H1 (cell line): ENCODE results near the gene PRSS3. TPM values are rescaled to one million over a fixed set of nuclear protein-coding genes. Genes with fewer than 3 reads are reported as not detected.

ENCODE experiments used
- CTCF ChIA-PET: fragments of 300-600 bp; sonication (Branson Sonifier 250); formaldehyde crosslinking; loops from one replicate; lab custom pipeline; 2021; ENCODE audit not compliant: partially characterized antibody; lab: Charles Lee
- POLR2A ChIA-PET: fragments of 300-600 bp; sonication (Branson Sonifier 250); formaldehyde crosslinking; loops from one replicate; lab custom pipeline; 2021; ENCODE audit warnings: inconsistent platforms; ENCODE audit not compliant: partially characterized antibody; lab: Charles Lee
- DNase-seq, 2 experiments: peaks; one replicate each; pipeline versions ENCODE4 v3.0.0 to v3.0.0-alpha.2; 2010 to 2022; ENCODE audit warnings: low spot score in 2 of 2, low read depth in 1 of 2, mixed read lengths in 1 of 2
- FAIRE-seq: peaks from 2 replicates; lab custom pipeline; 2011; peaks lifted over from hg19 to GRCh38; lab: Jason Lieb, UNC
- H2AFZ ChIP-seq: 2 replicates; pipeline ENCODE4 v1.8.1; 2012; ENCODE audit warnings: low read length, inconsistent platforms
- H2AK5ac ChIP-seq: 2 replicates; pipeline ENCODE4 v1.6.1; 2013; ENCODE audit warnings: low read depth, low read length
- H2BK120ac ChIP-seq: replicated peaks from 2 replicates; pipeline ENCODE3; 2013; ENCODE audit warnings: low read depth, low read length, inconsistent platforms
- H2BK12ac ChIP-seq: 2 replicates; pipeline ENCODE4 v1.6.1; 2013; ENCODE audit warnings: low read depth, low read length
- H2BK15ac ChIP-seq: 2 replicates; pipeline ENCODE4 v1.6.1; 2013; ENCODE audit warnings: low read length
- H2BK20ac ChIP-seq: 2 replicates; pipeline ENCODE4 v1.6.1; 2013; ENCODE audit warnings: low read length
- H2BK5ac ChIP-seq: 2 replicates; pipeline ENCODE4 v1.6.1; 2013; ENCODE audit warnings: low read depth, low read length
- H3K14ac ChIP-seq: 2 replicates; pipeline ENCODE4 v1.6.1; 2013; ENCODE audit warnings: inconsistent platforms; ENCODE audit not compliant: insufficient read length
- H3K18ac ChIP-seq: 2 replicates; pipeline ENCODE4 v1.6.1; 2013; ENCODE audit warnings: low read length; ENCODE audit errors: extremely low read depth
- H3K23ac ChIP-seq: 2 replicates; pipeline ENCODE4 v1.6.1; 2013; ENCODE audit warnings: inconsistent platforms; ENCODE audit not compliant: insufficient read length
- H3K23me2 ChIP-seq: 2 replicates; pipeline ENCODE4 v1.6.1; 2013; ENCODE audit warnings: low read depth, low read length
- H3K27ac ChIP-seq: 2 replicates; pipeline ENCODE4 v1.6.1; 2011; ENCODE audit warnings: low read depth, low read length, inconsistent platforms
- H3K27me3 ChIP-seq, 4 experiments: replicated peaks in 1 of 4; 1 replicate in 1 of 4; 2 replicates in 3 of 4; pipeline versions ENCODE4 v1.6.1 to v1.8.1; 2011 to 2013; ENCODE audit warnings: low read length in 3 of 4, mild to moderate bottlenecking in 3 of 4, inconsistent platforms in 2 of 4, mixed read lengths in 2 of 4, moderate library complexity in 1 of 4; ENCODE audit not compliant: control insufficient read depth in 3 of 4, insufficient read depth in 3 of 4; ENCODE audit errors: extremely low read depth in 1 of 4
- H3K36me3 ChIP-seq, 4 experiments: 2 replicates each; pipeline versions ENCODE4 v1.6.1 to v1.8.1; 2011 to 2013; ENCODE audit warnings: mild to moderate bottlenecking in 4 of 4, low read length in 3 of 4, moderate library complexity in 2 of 4, control low read depth in 1 of 4, inconsistent platforms in 1 of 4; ENCODE audit not compliant: insufficient read depth in 4 of 4, control insufficient read depth in 2 of 4
- H3K4ac ChIP-seq: replicated peaks from 2 replicates; pipeline ENCODE3; 2013; ENCODE audit warnings: low read length, low read depth, mixed read lengths, inconsistent platforms; ENCODE audit not compliant: insufficient read length
- H3K4me1 ChIP-seq, 4 experiments: replicated peaks in 1 of 4; 1 replicate in 1 of 4; 2 replicates in 3 of 4; pipeline versions ENCODE4 v1.6.1 to v1.8.1; 2011 to 2013; ENCODE audit warnings: low read length in 3 of 4, inconsistent platforms in 2 of 4, mixed read lengths in 1 of 4; ENCODE audit not compliant: insufficient read depth in 4 of 4, control insufficient read depth in 3 of 4
- H3K4me2 ChIP-seq, 2 experiments: 2 replicates each; pipeline versions ENCODE4 v1.6.1 to v1.8.1; 2011 to 2013; ENCODE audit warnings: low read depth in 2 of 2, low read length in 2 of 2, control low read depth in 1 of 2, inconsistent platforms in 1 of 2, mild to moderate bottlenecking in 1 of 2; ENCODE audit not compliant: insufficient read depth in 1 of 2
- H3K4me3 ChIP-seq, 4 experiments: fragments of 200-600, 300-600 bp in 1 of 4; sonication (generic), shearing (Covaris generic), sonication (Bioruptor Twin) in 1 of 4; 2 replicates each; pipeline versions ENCODE4 v1.5.1 to v1.8.1; 2011 to 2016; ENCODE audit warnings: low read length in 4 of 4, low read depth in 3 of 4, control low read depth in 2 of 4, inconsistent platforms in 2 of 4, mild to moderate bottlenecking in 2 of 4, mixed read lengths in 1 of 4, moderate library complexity in 1 of 4; ENCODE audit not compliant: insufficient read depth in 2 of 4; ENCODE audit errors: extremely low read depth in 1 of 4
- H3K56ac ChIP-seq: replicated peaks from 2 replicates; pipeline ENCODE3; 2013; ENCODE audit warnings: low read depth, mild to moderate bottlenecking, mixed read lengths, low read length, inconsistent platforms; ENCODE audit not compliant: insufficient read length
- H3K79me1 ChIP-seq: 2 replicates; pipeline ENCODE4 v1.6.1; 2013; ENCODE audit warnings: low read depth, low read length, control low read depth
- H3K79me2 ChIP-seq, 2 experiments: 2 replicates each; pipeline versions ENCODE4 v1.6.1 to v1.8.1; 2012 to 2013; ENCODE audit warnings: low read length in 2 of 2, mild to moderate bottlenecking in 2 of 2, inconsistent platforms in 1 of 2; ENCODE audit not compliant: insufficient read depth in 2 of 2, control insufficient read depth in 1 of 2
- H3K9ac ChIP-seq, 4 experiments: replicated peaks in 1 of 4; 1 replicate in 1 of 4; 2 replicates in 3 of 4; pipeline versions ENCODE4 v1.6.1 to v1.8.1; 2011 to 2013; ENCODE audit warnings: low read depth in 3 of 4, low read length in 3 of 4, control low read depth in 2 of 4, mild to moderate bottlenecking in 2 of 4, moderate library complexity in 2 of 4, inconsistent platforms in 1 of 4; ENCODE audit errors: extremely low read depth in 1 of 4
- H3K9me3 ChIP-seq, 2 experiments: 2 replicates each; pipeline versions ENCODE4 v1.6.1 to v1.8.1; 2012 to 2013; ENCODE audit warnings: mild to moderate bottlenecking in 2 of 2, moderate library complexity in 2 of 2, control low read depth in 1 of 2, inconsistent platforms in 1 of 2, low read depth in 1 of 2, low read length in 1 of 2, mixed read lengths in 1 of 2; ENCODE audit not compliant: insufficient read depth in 2 of 2
- H4K20me1 ChIP-seq, 2 experiments: replicated peaks in 1 of 2; 2 replicates each; pipeline versions ENCODE3 to v1.8.1; 2011 to 2013; ENCODE audit warnings: inconsistent platforms in 2 of 2, low read length in 2 of 2, mild to moderate bottlenecking in 1 of 2; ENCODE audit not compliant: insufficient read depth in 2 of 2, control insufficient read depth in 1 of 2
- H4K5ac ChIP-seq: 2 replicates; pipeline ENCODE4 v1.6.1; 2013; ENCODE audit warnings: low read length, low read depth, mixed read lengths, inconsistent platforms; ENCODE audit not compliant: insufficient read length
- H4K8ac ChIP-seq: 2 replicates; pipeline ENCODE4 v1.8.0; 2013; ENCODE audit warnings: mild to moderate bottlenecking, moderate library complexity, low read length, inconsistent platforms; ENCODE audit not compliant: insufficient read depth; ENCODE audit errors: extremely low read depth
- H4K91ac ChIP-seq: replicated peaks from 2 replicates; pipeline ENCODE3; 2013; ENCODE audit warnings: low read length, mixed read lengths, inconsistent platforms; ENCODE audit not compliant: insufficient read length
- JUND ChIP-seq: IDR thresholded peaks from 2 replicates; pipeline ENCODE4 v1.6.1; 2011; ENCODE audit warnings: mild to moderate bottlenecking, improper control_type of control experiment, low read length
- KDM1A ChIP-seq: fragments of 200-600, 300-600 bp; sonication (generic); IDR thresholded peaks from 2 replicates; pipeline ENCODE4 v1.7.1; 2016; ENCODE audit warnings: mild to moderate bottlenecking, low read length, borderline replicate concordance
- NANOG ChIP-seq: IDR thresholded peaks from 2 replicates; pipeline ENCODE4 v1.6.1; 2011; ENCODE audit warnings: low read length, low read depth, mild to moderate bottlenecking, inconsistent platforms; ENCODE audit not compliant: insufficient read depth, poor library complexity, severe bottlenecking
- POLR2A ChIP-seq, 2 experiments: IDR thresholded peaks; 1 replicate in 1 of 2; 2 replicates in 1 of 2; pipeline ENCODE4 v1.6.1; 2011; ENCODE audit warnings: low read depth in 2 of 2, low read length in 2 of 2, mild to moderate bottlenecking in 2 of 2; ENCODE audit errors: control extremely low read depth in 1 of 2
- RAD21 ChIP-seq, 2 experiments: IDR thresholded peaks in 1 of 2; conservative IDR thresholded peaks in 1 of 2; 2 replicates each; pipeline ENCODE4 v1.6.1; 2011; ENCODE audit warnings: low read depth in 2 of 2, low read length in 2 of 2, improper control_type of control experiment in 1 of 2, inconsistent platforms in 1 of 2, mild to moderate bottlenecking in 1 of 2, moderate library complexity in 1 of 2
- ZNF274 ChIP-seq: IDR thresholded peaks from 2 replicates; pipeline ENCODE4 v1.7.0; 2012; ENCODE audit warnings: low read length, borderline replicate concordance; ENCODE audit errors: extremely low read depth
- WGBS, 2 experiments: shearing (Covaris generic) in 1 of 2; methylation state at CpG; one replicate each; pipeline versions ENCODE4 v1.1.6 to v1.1.7; 2013 to 2015; ENCODE audit warnings: low lambda C conversion rate in 2 of 2, mixed read lengths in 2 of 2, inconsistent platforms in 1 of 2, low coverage in 1 of 2, missing lambda C conversion rate in 1 of 2; ENCODE audit not compliant: insufficient replicate concordance in 2 of 2, insufficient coverage in 1 of 2, insufficient read length in 1 of 2; ENCODE audit errors: extremely low coverage in 1 of 2, missing lambda C conversion rate in 1 of 2; 5-methylcytosine and 5-hydroxymethylcytosine counted together
- polyA plus RNA-seq, 7 experiments: library from polyadenylated mRNA; depleted of rRNA in 3 of 7; stranded (reverse) in 5 of 7; unstranded in 2 of 7; fragments of >200 nt in 5 of 7; fragments of 200-250 nt in 2 of 7; gene quantifications; 1 replicate in 5 of 7; 2 replicates in 1 of 7; 4 replicates in 1 of 7; pipeline versions ENCODE4 v1.2.1 to v1.2.3, GENCODE V29; 2011 to 2013; ENCODE audit warnings: missing spikeins in 2 of 7, mixed read lengths in 2 of 7
- total RNA-seq: library from RNA; stranded (reverse); fragmentation: NEBNext Ultra II Directional; extraction: Animal tissue kit (Norgen Biotek cat#: 25700); gene quantifications from 2 replicates; pipeline ENCODE4 v1.2.1, GENCODE V29; 2021

Gene PRSS3
- total and polyA plus RNA-seq, 2 of the 8 experiments (the other 6 are each of a cell fraction or from before 2014, with no cell fraction given) = 0.12 TPM; not detected in 1

GRCh38 chr9:33781736-33782135, 13.6 kb upstream of the PRSS3 start:
- Histone ChIP-seq H2AFZ (no peak overlapping the region), H4K8ac (no peak overlapping the region), H3K4me3 (no peak overlapping the region), H3K79me2 (no peaks in the 10 kb centered on the region), H3K27ac (no peak overlapping the region), H4K5ac (no peak overlapping the region), H3K9ac (no peak overlapping the region), H2BK5ac (no peak overlapping the region), H3K18ac (no peak overlapping the region), H3K23ac (no peak overlapping the region), H2BK20ac (no peak overlapping the region), H3K14ac (no peak overlapping the region), H3K4me2 (no peak overlapping the region), H4K91ac (no peak overlapping the region), H2BK15ac (no peak overlapping the region), H3K9me3 (no peaks in the 10 kb centered on the region), H2AK5ac (no peak overlapping the region), H3K23me2 (no peaks in the 10 kb centered on the region), H3K4ac (no peak overlapping the region), H3K36me3 (no peaks in the 10 kb centered on the region), H3K79me1 (no peaks in the 10 kb centered on the region), H2BK120ac (no peak overlapping the region), H2BK12ac (no peak overlapping the region), H3K4me1 (no peaks in the 10 kb centered on the region), H3K56ac (no peak overlapping the region), H3K27me3 (no peaks in the 10 kb centered on the region), H4K20me1 (no peaks in the 10 kb centered on the region)
- FAIRE-seq (no peak), DNase-seq (no peak)
- ChIA-PET CTCF (interaction anchor here (3.5 kb wide), 1 partner anchor 33 kb away, joined by 16 read pairs; no protein-coding TSS in a partner anchor), POLR2A (no interaction called here)
- WGBS, 2 experiments = 85% methylated on average over 1 of the region's 1 CpG; no CpG with 5 or more reads in 1 of the 2 experiments
- TF ChIP-seq ZNF274 = no peak
- no peak for TF ChIP-seq KDM1A
- TF ChIP-seq POLR2A (IDR thresholded peaks at IDR 0.05; ENCODE audit: control extremely low read depth in 1 of 2, low read depth in 2 of 2, low read length in 2 of 2) = no peak
- TF ChIP-seq NANOG = no peak
- TF ChIP-seq RAD21 (IDR thresholded peaks at IDR 0.05 in 1 of 2, conservative IDR thresholded peaks at IDR 0.05 in 1 of 2; ENCODE audit: low read depth in 2 of 2, low read length in 2 of 2) = no peak
- TF ChIP-seq JUND = no peak
